Astrocyte (in vitro differentiated cells and primary cell): ENCODE measurements around the gene ACSM6. TPM values are rescaled to one million over a fixed set of nuclear protein-coding genes. Genes with fewer than 3 reads are reported as not detected.

Experiments
- DNase-seq: peaks from one replicate; pipeline ENCODE4 v3.0.0-alpha.2; 2010; ENCODE audit warnings: low read depth
- FAIRE-seq: peaks from 2 replicates; lab custom pipeline; 2011; peaks lifted over from hg19 to GRCh38; lab: Jason Lieb, UNC
- H2AFZ ChIP-seq: 2 replicates; pipeline ENCODE4 v1.6.0; 2012; ENCODE audit warnings: low read depth, low read length, inconsistent platforms
- H3K27ac ChIP-seq: 2 replicates; pipeline ENCODE4 v1.5.1; 2011; ENCODE audit warnings: low read depth, low read length, inconsistent platforms
- H3K27me3 ChIP-seq: 2 replicates; pipeline ENCODE4 v1.6.0; 2011; ENCODE audit warnings: low read length, inconsistent platforms; ENCODE audit not compliant: insufficient read depth
- H3K36me3 ChIP-seq: 2 replicates; pipeline ENCODE4 v1.5.1; 2011; ENCODE audit warnings: low read length, inconsistent platforms; ENCODE audit not compliant: insufficient read depth
- H3K4me1 ChIP-seq: 2 replicates; pipeline ENCODE4 v1.5.1; 2011; ENCODE audit warnings: low read length, inconsistent platforms; ENCODE audit not compliant: insufficient read depth
- H3K4me2 ChIP-seq: 2 replicates; pipeline ENCODE4 v1.6.0; 2012; ENCODE audit warnings: low read length, inconsistent platforms
- H3K4me3 ChIP-seq: 2 replicates; pipeline ENCODE4 v1.5.1; 2011; ENCODE audit warnings: low read depth, mild to moderate bottlenecking, low read length, inconsistent platforms; ENCODE audit not compliant: insufficient read depth
- H3K79me2 ChIP-seq: 2 replicates; pipeline ENCODE4 v1.6.0; 2012; ENCODE audit warnings: mild to moderate bottlenecking, low read length, inconsistent platforms; ENCODE audit not compliant: insufficient read depth
- H3K9ac ChIP-seq: 2 replicates; pipeline ENCODE4 v1.6.0; 2012; ENCODE audit warnings: mild to moderate bottlenecking, low read length, inconsistent platforms
- H3K9me3 ChIP-seq: 2 replicates; pipeline ENCODE4 v1.5.1; 2012; ENCODE audit warnings: low read depth, mild to moderate bottlenecking, low read length, inconsistent platforms; ENCODE audit not compliant: insufficient read depth
- H4K20me1 ChIP-seq: 2 replicates; pipeline ENCODE4 v1.6.0; 2012; ENCODE audit warnings: low read length, inconsistent platforms; ENCODE audit not compliant: insufficient read depth
- H3K27ac Mint-ChIP-seq: one replicate; pipeline ENCODE4 v1.8.0; 2021; ENCODE audit warnings: mild to moderate bottlenecking, mixed read lengths; ENCODE audit not compliant: unreplicated experiment
- H3K27me3 Mint-ChIP-seq: one replicate; pipeline ENCODE4 v1.8.0; 2021; ENCODE audit warnings: low read depth, mixed read lengths; ENCODE audit not compliant: unreplicated experiment
- H3K36me3 Mint-ChIP-seq: one replicate; pipeline ENCODE4 v1.8.0; 2021; ENCODE audit warnings: low read depth, mixed read lengths; ENCODE audit not compliant: unreplicated experiment
- H3K4me1 Mint-ChIP-seq: one replicate; pipeline ENCODE4 v1.8.0; 2021; ENCODE audit warnings: low read depth, mixed read lengths; ENCODE audit not compliant: unreplicated experiment
- H3K4me3 Mint-ChIP-seq: one replicate; pipeline ENCODE4 v1.8.0; 2021; ENCODE audit warnings: mild to moderate bottlenecking, moderate library complexity, mixed read lengths; ENCODE audit not compliant: unreplicated experiment
- H3K9me3 Mint-ChIP-seq: one replicate; pipeline ENCODE4 v1.8.0; 2021; ENCODE audit warnings: mild to moderate bottlenecking, mixed read lengths; ENCODE audit not compliant: unreplicated experiment
- CTCF ChIP-seq: IDR thresholded peaks from 2 replicates; pipeline ENCODE4 v1.5.1; 2011; ENCODE audit warnings: low read depth, mild to moderate bottlenecking, inconsistent platforms, low read length, moderate library complexity; ENCODE audit not compliant: insufficient read depth
- EZH2 ChIP-seq: IDR thresholded peaks from 2 replicates; pipeline ENCODE4 v1.6.1; 2012; ENCODE audit warnings: mild to moderate bottlenecking, low read length, inconsistent platforms; ENCODE audit not compliant: insufficient read depth
- total RNA-seq: library from RNA; stranded (reverse); gene quantifications from 2 replicates; pipeline ENCODE4 v1.2.1, GENCODE V29; 2021

The ACSM6 gene
- total RNA-seq, 1 donor from 2014 or later: not detected

- H3K4me1 Mint-ChIP-seq: peaks cover 40% of the 10 kb centered on the region
- peaks cover 23% of the 10 kb centered on the region for H3K36me3 Mint-ChIP-seq
- Histone ChIP-seq H3K27me3 (no peaks in the 10 kb centered on the region), H3K27ac (no peak overlapping the region), H3K4me1 (peaks cover 18% of the 10 kb centered on the region), H3K79me2 (no peaks in the 10 kb centered on the region), H3K9ac (no peak overlapping the region), H2AFZ (no peak overlapping the region), H3K9me3 (no peaks in the 10 kb centered on the region), H4K20me1 (peaks cover 21% of the 10 kb centered on the region), H3K4me2 (no peak overlapping the region), H3K36me3 (peaks cover 17% of the 10 kb centered on the region), H3K4me3 (no peak overlapping the region)
- no peak for DNase-seq
- no peak overlapping the region for H3K4me3 Mint-ChIP-seq
- no peak for FAIRE-seq
- TF ChIP-seq EZH2 (no peak), CTCF (no peak)
- H3K9me3 Mint-ChIP-seq: peaks cover 2% of the 10 kb centered on the region
- H3K27ac Mint-ChIP-seq: no peak overlapping the region
- no peaks in the 10 kb centered on the region for H3K27me3 Mint-ChIP-seq
Measured at GRCh38 chr10:95244152-95244551, 50.1 kb downstream of the ACSM6 start.

GRCh38 chr10:95245425-95246055 lies 51.5 kb downstream of the ACSM6 start:
- H3K9me3 ChIP-seq: no peaks in the 10 kb centered on the region
- Mint-ChIP-seq H3K9me3 (no peaks in the 10 kb centered on the region), H3K4me3 (no peak overlapping the region), H3K36me3 (peaks cover 14% of the 10 kb centered on the region), H3K4me1 (peaks cover 46% of the 10 kb centered on the region), H3K27ac (peak overlapping the region; percentile 100), H3K27me3 (no peaks in the 10 kb centered on the region)
- H3K9ac ChIP-seq: no peak overlapping the region
- no peaks in the 10 kb centered on the region for H3K79me2 ChIP-seq
- FAIRE-seq (no peak), DNase-seq (no peak)
- no peak overlapping the region for H3K4me3 ChIP-seq
- H3K27me3 ChIP-seq: no peaks in the 10 kb centered on the region
- TF ChIP-seq EZH2 (no peak), CTCF (no peak)
- peaks cover 17% of the 10 kb centered on the region for H3K36me3 ChIP-seq
- peaks cover 18% of the 10 kb centered on the region for H3K4me1 ChIP-seq
- peaks cover 21% of the 10 kb centered on the region for H4K20me1 ChIP-seq
- no peak overlapping the region for H3K27ac ChIP-seq
- no peak overlapping the region for H2AFZ ChIP-seq
- no peak overlapping the region for H3K4me2 ChIP-seq

GRCh38 chr10:95246582-95247051 lies 52.6 kb downstream of the ACSM6 start:
- Histone ChIP-seq H3K79me2 (peaks cover 3% of the 10 kb centered on the region), H3K36me3 (peaks cover 17% of the 10 kb centered on the region), H3K27ac (peak overlapping the region; percentile 87), H4K20me1 (peaks cover 17% of the 10 kb centered on the region), H3K9ac (peak overlapping the region; percentile 74), H3K4me2 (peak overlapping the region; percentile 74), H3K9me3 (no peaks in the 10 kb centered on the region), H3K4me3 (no peak overlapping the region), H3K27me3 (no peaks in the 10 kb centered on the region), H3K4me1 (peaks cover 18% of the 10 kb centered on the region), H2AFZ (no peak overlapping the region)
- TF ChIP-seq CTCF: peak; percentile 75
- TF ChIP-seq EZH2: no peak
- peak; percentile 5 for FAIRE-seq
- H3K27ac Mint-ChIP-seq: peak overlapping the region; percentile 100
- H3K9me3 Mint-ChIP-seq: no peaks in the 10 kb centered on the region
- DNase-seq: peak; percentile 56
- H3K27me3 Mint-ChIP-seq: no peaks in the 10 kb centered on the region
- peak overlapping the region; percentile 76 for H3K4me3 Mint-ChIP-seq
- peaks cover 16% of the 10 kb centered on the region for H3K36me3 Mint-ChIP-seq
- peaks cover 46% of the 10 kb centered on the region for H3K4me1 Mint-ChIP-seq
